ENCODE measurements around the gene XPNPEP1.

GRCh38 chr10:109899356-109900331, 23.7 kb downstream of the XPNPEP1 start:
- TF ChIP-seq YY1 (IDR thresholded peaks at IDR 0.05; ENCODE audit: insufficient read depth, insufficient read length), result no peak
- TF ChIP-seq SUZ12 (IDR thresholded peaks at IDR 0.05; ENCODE audit: extremely low read depth, insufficient read depth, insufficient read length), result no peak
